Measurements from ENCODE around the gene ARHGAP23.
"Not testable (repeated sequence)": the region's sequence is repeated elsewhere in the genome, so short reads cannot be mapped to it uniquely, and the experiment has no call there.

The ARHGAP23 gene

GRCh38 chr17:38421871-38422827, 6.1 kb upstream of the ARHGAP23 start:
- DNase-seq, result no peak

GRCh38 chr17:38424297-38424972, 3.8 kb upstream of the ARHGAP23 start:
- DNase-seq, result no peak

- no peak for DNase-seq
Measured at GRCh38 chr17:38425031-38425430, 3.2 kb upstream of the ARHGAP23 start.

GRCh38 chr17:38425744-38426143, 2.5 kb upstream of the ARHGAP23 start:
- no peak for DNase-seq

- DNase-seq, result no peak
Measured at GRCh38 chr17:38426441-38426840, 1.8 kb upstream of the ARHGAP23 start.

- no peak for DNase-seq
Measured at GRCh38 chr17:38427160-38427949, 909 bp upstream of the ARHGAP23 start.

- no peak for DNase-seq
Measured at GRCh38 chr17:38428643-38429371, 543 bp downstream of the ARHGAP23 start.

- no peak for DNase-seq
Measured at GRCh38 chr17:38429476-38430100, 1.3 kb downstream of the ARHGAP23 start.

- no peak for DNase-seq
Measured at GRCh38 chr17:38430316-38430715, 2.1 kb downstream of the ARHGAP23 start.

GRCh38 chr17:38430822-38431221, 2.6 kb downstream of the ARHGAP23 start:
- no peak for DNase-seq

- DNase-seq, result no peak
Measured at GRCh38 chr17:38431346-38432145, 3.3 kb downstream of the ARHGAP23 start.

- DNase-seq, result no peak
Measured at GRCh38 chr17:38434178-38434665, 6.0 kb downstream of the ARHGAP23 start.

- DNase-seq, result no peak
Measured at GRCh38 chr17:38435795-38436194, 7.5 kb downstream of the ARHGAP23 start.

- no peak for DNase-seq
Measured at GRCh38 chr17:38436386-38436785, 8.1 kb downstream of the ARHGAP23 start.

GRCh38 chr17:38437313-38437712, 9.0 kb downstream of the ARHGAP23 start:
- not testable (repeated sequence) for DNase-seq

- DNase-seq, result no peak
Measured at GRCh38 chr17:38439436-38439835, 11.2 kb downstream of the ARHGAP23 start.

- no peak for DNase-seq
Measured at GRCh38 chr17:38440614-38441397, 12.5 kb downstream of the ARHGAP23 start.

GRCh38 chr17:38441429-38442061, 13.3 kb downstream of the ARHGAP23 start:
- DNase-seq, result no peak

GRCh38 chr17:38442548-38442947, 14.3 kb downstream of the ARHGAP23 start:
- no peak for DNase-seq
